ENCODE results near the gene SH2D1A. TPM values are rescaled to one million over a fixed set of nuclear protein-coding genes. Genes with fewer than 3 reads are reported as not detected.

The SH2D1A gene
- total and polyA plus RNA-seq, 2 experiments from 2014 or later: not detected

GRCh38 chrX:124415115-124415800, 68.9 kb downstream of the SH2D1A start:
- Histone ChIP-seq H3K4me2 (ENCODE audit: unreplicated experiment) (no peak overlapping the region), H3K79me2 (ENCODE audit: insufficient read depth) (no peaks in the 10 kb centered on the region), H3K4me3 (no peak overlapping the region), H3K4me1 (ENCODE audit: insufficient read depth) (no peaks in the 10 kb centered on the region), H2AFZ (no peak overlapping the region), H3K27ac (no peak overlapping the region), H3F3A (ENCODE audit: insufficient read depth) (no peaks in the 10 kb centered on the region), H4K20me1 (ENCODE audit: insufficient read depth) (no peaks in the 10 kb centered on the region), H3K27me3 (replicated peaks; ENCODE audit: insufficient read depth) (no peaks in the 10 kb centered on the region), H3K36me3 (ENCODE audit: low read depth) (no peaks in the 10 kb centered on the region), H3K9me3 (ENCODE audit: low read depth) (no peaks in the 10 kb centered on the region), H3K9ac (no peak overlapping the region), H3K9me2 (ENCODE audit: insufficient read depth) (no peaks in the 10 kb centered on the region)
- 39 to 46% methylated on average over 5 of the region's 5 CpGs for WGBS, 2 experiments (ENCODE audit: low coverage in 1 of 2, low lambda C conversion rate in 2 of 2, missing lambda C conversion rate in 2 of 2)
- in situ Hi-C loops (cut with MboI): no loop called here
- no peak for DNase-seq
- TF ChIP-seq EZH2phosphoT487 (IDR thresholded peaks at IDR 0.05; ENCODE audit: insufficient read depth, low read depth) (no peak), EZH2 (IDR thresholded peaks at IDR 0.05; ENCODE audit: insufficient read depth, poor library complexity, severe bottlenecking) (no peak)

GRCh38 chrX:124421898-124422655, 75.7 kb downstream of the SH2D1A start:
- in situ Hi-C loops (cut with MboI): no loop called here
- H3K79me2 ChIP-seq (ENCODE audit: insufficient read depth): no peaks in the 10 kb centered on the region
- no peaks in the 10 kb centered on the region for H3K4me1 ChIP-seq (ENCODE audit: insufficient read depth)
- no peak overlapping the region for H3K4me3 ChIP-seq
- no peaks in the 10 kb centered on the region for H3K9me2 ChIP-seq (ENCODE audit: insufficient read depth)
- H3K27me3 ChIP-seq (replicated peaks; ENCODE audit: insufficient read depth): no peaks in the 10 kb centered on the region
- no peak overlapping the region for H3K27ac ChIP-seq
- DNase-seq: no peak
- H3F3A ChIP-seq (ENCODE audit: insufficient read depth): no peaks in the 10 kb centered on the region
- 62 to 71% methylated on average over 11 to 12 of the region's 15 CpGs for WGBS, 2 experiments (ENCODE audit: low coverage in 1 of 2, low lambda C conversion rate in 2 of 2, missing lambda C conversion rate in 2 of 2)
- H3K4me2 ChIP-seq (ENCODE audit: unreplicated experiment): no peak overlapping the region
- H3K36me3 ChIP-seq (ENCODE audit: low read depth): no peaks in the 10 kb centered on the region
- H2AFZ ChIP-seq: no peak overlapping the region
- H4K20me1 ChIP-seq (ENCODE audit: insufficient read depth): no peaks in the 10 kb centered on the region
- TF ChIP-seq EZH2phosphoT487 (IDR thresholded peaks at IDR 0.05; ENCODE audit: insufficient read depth, low read depth) (no peak), EZH2 (IDR thresholded peaks at IDR 0.05; ENCODE audit: insufficient read depth, poor library complexity, severe bottlenecking) (no peak)
- H3K9ac ChIP-seq: no peak overlapping the region
- H3K9me3 ChIP-seq (ENCODE audit: low read depth): no peaks in the 10 kb centered on the region

Small RNAs within 50 kb of the gene (small RNA-seq; reads per million reads assigned to genes)
- gene AL022718.1 (ENCODE audit: low read depth, low replicate concordance): 0.19 reads per million

Other genes with a start within 250 kb of the SH2D1A start
- gene TEX13D, start 13.9 kb upstream of the SH2D1A start, total RNA-seq (2014; rRNA removed; shearing (Covaris generic)): not detected in 2 replicates
- gene TEX13D, start 13.9 kb upstream of the SH2D1A start, polyA plus RNA-seq (2016; fragmentation: Nextera tagmentation; extraction: Ambion mirVana): 0.11 TPM in 1 of 2 replicates, not detected in the other

Measured in GM23248 (cell line).